Lower lobe of right lung (tissue), 2 donors: ENCODE results near the gene COL20A1. TPM values are rescaled to one million over a fixed set of nuclear protein-coding genes. Genes with fewer than 3 reads are reported as not detected.

Experiments
- ATAC-seq, 2 donors: fragments of 200-7000 bp; cut with Tn5 transposase; one replicate each; pipeline ENCODE4 v1.9.1; 2020 to 2022; ENCODE audit warnings: mild to moderate bottlenecking in 2 of 2, moderate library complexity in 2 of 2
- DNase-seq: peaks from one replicate; pipeline ENCODE4 v3.0.0-alpha.2; 2020
- H3K27ac ChIP-seq: fragments of 200-600 bp; one replicate; pipeline ENCODE4 v1.8.0; 2022
- H3K27me3 ChIP-seq: fragments of 200-600 bp; one replicate; pipeline ENCODE4 v1.8.0; 2022; ENCODE audit warnings: low read depth
- H3K36me3 ChIP-seq: fragments of 200-600 bp; one replicate; pipeline ENCODE4 v1.8.0; 2022; ENCODE audit warnings: mild to moderate bottlenecking
- H3K4me1 ChIP-seq: fragments of 200-600 bp; one replicate; pipeline ENCODE4 v1.8.0; 2022
- H3K4me3 ChIP-seq: fragments of 200-600 bp; one replicate; pipeline ENCODE4 v1.8.0; 2022; ENCODE audit warnings: mild to moderate bottlenecking
- H3K9me3 ChIP-seq: fragments of 200-600 bp; one replicate; pipeline ENCODE4 v1.8.0; 2022
- intact Hi-C: fragments of 100-400 bp; cut with DNase I; formaldehyde crosslinking; loops from one replicate; pipeline ENCODE4 v1.11.0; 2022
- total RNA-seq: library from RNA; stranded (reverse); fragmentation: NEBNext Ultra II Directional; extraction: Animal tissue kit (Norgen Biotek cat#: 25700); gene quantifications from one replicate; pipeline ENCODE4 v1.2.1, GENCODE V29; 2021
- TF ChIP-seq, protein P1 (sequence below): fragments of 200-600 bp; IDR thresholded peaks from one replicate; pipeline ENCODE4 v1.8.0; 2022; ENCODE audit warnings: antibody characterized with exemption, mild to moderate bottlenecking
- donor health status: DM: no; HTN: yes; CAD: no; lungs with severe emphysema.

The COL20A1 gene
- total RNA-seq, 1 donor from 2014 or later = not detected

GRCh38 chr20:63369724-63370617, 77.0 kb downstream of the COL20A1 start:
- Histone ChIP-seq H3K4me3 (no peak overlapping the region), H3K27me3 (peaks cover 77% of the 10 kb centered on the region), H3K27ac (no peak overlapping the region), H3K9me3 (no peaks in the 10 kb centered on the region), H3K4me1 (no peaks in the 10 kb centered on the region), H3K36me3 (no peaks in the 10 kb centered on the region)
- ATAC-seq (no peak), DNase-seq (no peak)
- intact Hi-C loops = no loop called here
- TF ChIP-seq, protein P1, sequence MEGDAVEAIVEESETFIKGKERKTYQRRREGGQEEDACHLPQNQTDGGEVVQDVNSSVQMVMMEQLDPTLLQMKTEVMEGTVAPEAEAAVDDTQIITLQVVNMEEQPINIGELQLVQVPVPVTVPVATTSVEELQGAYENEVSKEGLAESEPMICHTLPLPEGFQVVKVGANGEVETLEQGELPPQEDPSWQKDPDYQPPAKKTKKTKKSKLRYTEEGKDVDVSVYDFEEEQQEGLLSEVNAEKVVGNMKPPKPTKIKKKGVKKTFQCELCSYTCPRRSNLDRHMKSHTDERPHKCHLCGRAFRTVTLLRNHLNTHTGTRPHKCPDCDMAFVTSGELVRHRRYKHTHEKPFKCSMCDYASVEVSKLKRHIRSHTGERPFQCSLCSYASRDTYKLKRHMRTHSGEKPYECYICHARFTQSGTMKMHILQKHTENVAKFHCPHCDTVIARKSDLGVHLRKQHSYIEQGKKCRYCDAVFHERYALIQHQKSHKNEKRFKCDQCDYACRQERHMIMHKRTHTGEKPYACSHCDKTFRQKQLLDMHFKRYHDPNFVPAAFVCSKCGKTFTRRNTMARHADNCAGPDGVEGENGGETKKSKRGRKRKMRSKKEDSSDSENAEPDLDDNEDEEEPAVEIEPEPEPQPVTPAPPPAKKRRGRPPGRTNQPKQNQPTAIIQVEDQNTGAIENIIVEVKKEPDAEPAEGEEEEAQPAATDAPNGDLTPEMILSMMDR = no peak

- Histone ChIP-seq H3K27me3 (peaks cover 74% of the 10 kb centered on the region), H3K27ac (no peak overlapping the region), H3K4me1 (no peaks in the 10 kb centered on the region), H3K9me3 (no peaks in the 10 kb centered on the region), H3K4me3 (no peak overlapping the region), H3K36me3 (no peaks in the 10 kb centered on the region)
- ATAC-seq (no peak), DNase-seq (no peak)
- TF ChIP-seq, protein P1 = no peak
- intact Hi-C loops = no loop called here
These were observed 77.7 kb downstream of the COL20A1 start for GRCh38 chr20:63370618-63371187.

DNA sequence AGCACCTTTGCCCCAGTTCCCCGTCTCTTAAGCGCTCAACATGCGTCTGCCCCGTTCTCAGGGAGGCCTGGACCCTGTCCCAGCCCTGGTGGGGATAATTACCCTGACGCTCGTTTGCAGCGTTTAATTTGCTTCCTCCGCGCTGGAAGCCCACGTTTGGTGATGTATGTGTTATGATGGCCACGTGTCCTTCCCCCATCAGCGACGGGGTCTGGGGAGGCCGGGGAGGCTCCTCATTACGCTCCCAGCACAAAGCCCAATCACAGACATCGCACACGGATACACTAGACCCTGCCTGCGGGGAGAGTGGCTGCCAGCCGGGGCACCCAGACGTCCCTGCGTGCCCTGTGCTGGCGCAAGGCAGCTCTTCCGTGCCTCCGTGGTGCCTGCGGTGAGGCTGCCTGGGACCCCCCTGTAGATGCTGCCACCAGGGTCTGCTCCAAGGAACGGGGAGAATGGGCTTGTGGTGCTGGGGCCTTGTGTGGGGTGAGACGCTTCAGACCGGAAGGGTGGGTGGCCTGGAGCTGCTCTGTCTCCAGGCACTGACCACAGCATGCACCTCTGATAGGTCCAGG, 78.4 kb downstream of the COL20A1 start:
- intact Hi-C loops = no loop called here
- no peaks in the 10 kb centered on the region for H3K9me3 ChIP-seq
- DNase-seq (no peak), ATAC-seq (no peak)
- H3K27ac ChIP-seq = no peak overlapping the region
- no peaks in the 10 kb centered on the region for H3K36me3 ChIP-seq
- TF ChIP-seq, protein P1 = no peak
- no peaks in the 10 kb centered on the region for H3K4me1 ChIP-seq
- H3K27me3 ChIP-seq = peaks cover 75% of the 10 kb centered on the region
- no peak overlapping the region for H3K4me3 ChIP-seq

DNA sequence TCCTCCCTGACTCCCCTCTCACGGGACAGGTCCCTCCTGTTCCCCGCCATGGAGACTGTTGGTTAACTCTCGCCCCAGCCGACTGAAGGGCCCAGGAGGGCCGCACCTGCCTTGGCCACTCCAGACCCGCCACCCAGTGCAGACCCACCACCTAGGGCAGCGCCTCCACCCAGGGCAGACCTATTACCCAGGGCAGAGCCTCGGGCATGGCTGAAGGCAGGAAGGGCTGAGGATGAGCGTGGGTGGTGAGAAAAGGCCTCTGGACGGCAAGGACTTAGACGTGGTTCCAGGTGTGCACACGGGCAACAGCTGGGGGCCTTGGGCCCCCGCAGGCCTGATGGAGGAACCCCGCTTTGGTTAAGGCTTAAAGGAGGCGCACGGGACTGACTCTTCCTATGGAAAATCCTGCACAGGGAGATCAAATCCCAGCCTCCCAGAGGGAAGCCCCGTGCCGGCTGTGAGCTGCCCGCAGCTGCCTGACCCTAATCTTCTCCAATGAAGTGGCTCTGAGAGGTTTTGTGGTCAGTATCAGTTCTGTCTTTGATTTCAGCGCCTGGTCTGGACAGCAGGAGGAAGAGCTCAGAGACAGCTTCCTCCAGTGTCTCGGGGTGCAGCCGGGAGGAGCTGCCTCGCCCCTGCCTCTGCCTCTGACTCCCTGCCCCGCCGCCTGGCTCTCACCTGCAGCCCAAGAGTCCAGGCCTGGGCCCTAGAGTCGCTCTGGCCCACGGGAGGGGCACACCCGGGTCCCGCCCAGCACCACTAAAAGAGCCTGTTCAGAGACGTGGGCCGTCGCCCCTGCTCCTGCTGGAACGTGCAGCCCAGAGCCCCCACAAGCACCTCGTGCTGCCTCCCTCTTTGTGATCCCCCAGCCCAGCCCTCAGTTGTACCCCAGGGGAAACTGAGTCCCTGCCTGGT, 80.2 kb downstream of the COL20A1 start:
- DNase-seq (no peak), ATAC-seq (no peak)
- TF ChIP-seq, protein P1 = no peak
- Histone ChIP-seq H3K4me1 (no peaks in the 10 kb centered on the region), H3K9me3 (no peaks in the 10 kb centered on the region), H3K27me3 (peaks cover 76% of the 10 kb centered on the region), H3K27ac (no peak overlapping the region), H3K4me3 (no peak overlapping the region), H3K36me3 (no peaks in the 10 kb centered on the region)
- intact Hi-C loops = no loop called here

DNA sequence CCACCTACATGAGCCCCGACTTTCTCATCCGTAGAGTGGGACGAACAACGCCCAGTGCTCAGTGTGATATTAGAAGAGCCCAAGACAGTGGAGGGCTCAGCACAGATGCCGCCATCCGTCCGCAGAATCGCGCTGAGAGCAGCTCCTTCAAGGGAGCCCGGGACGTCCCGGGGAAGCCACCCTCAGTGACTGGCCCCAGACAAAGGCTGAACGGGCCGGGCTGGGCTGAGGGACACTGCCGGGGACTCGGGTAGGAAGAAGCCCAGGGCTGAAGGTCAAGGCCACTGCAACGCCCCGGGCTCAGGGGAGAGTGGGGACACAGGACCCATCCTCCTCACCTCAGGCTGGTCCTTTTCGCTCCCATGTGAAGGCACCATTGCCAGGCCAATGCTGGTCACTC, 81.0 kb downstream of the COL20A1 start:
- H3K36me3 ChIP-seq = no peaks in the 10 kb centered on the region
- DNase-seq (no peak), ATAC-seq (no peak)
- no peaks in the 10 kb centered on the region for H3K4me1 ChIP-seq
- no peaks in the 10 kb centered on the region for H3K9me3 ChIP-seq
- intact Hi-C loops = no loop called here
- peaks cover 76% of the 10 kb centered on the region for H3K27me3 ChIP-seq
- no peak overlapping the region for H3K4me3 ChIP-seq
- TF ChIP-seq, protein P1 = no peak
- no peak overlapping the region for H3K27ac ChIP-seq
